SU-DHL-6 (cell line): Measurements from ENCODE around the gene RHOB.
"Not testable (repeated sequence)": the region's sequence is repeated elsewhere in the genome, so short reads cannot be mapped to it uniquely, and the experiment has no call there.

Experiments used
- H2AFZ ChIP-seq: fragments of 200-600 bp; sonication (generic); 2 replicates; pipeline ENCODE4 v1.6.1; 2014; ENCODE audit warnings: low read depth, mild to moderate bottlenecking, moderate library complexity, mixed read lengths, antibody characterized with exemption, low read length; ENCODE audit not compliant: severe bottlenecking
- H3F3A ChIP-seq: fragments of 200-600 bp; shearing (Covaris generic); 2 replicates; pipeline ENCODE4 v1.6.0; 2016; ENCODE audit warnings: antibody characterized with exemption, mild to moderate bottlenecking; ENCODE audit not compliant: insufficient read depth
- H3K27ac ChIP-seq: fragments of 200-600 bp; sonication (generic); 2 replicates; pipeline ENCODE4 v1.5.1; 2016; ENCODE audit warnings: low read depth, mild to moderate bottlenecking, low read length, moderate library complexity, mixed read lengths
- H3K27me3 ChIP-seq: fragments of 200-600 bp; sonication (generic), shearing (Covaris generic); 2 replicates; pipeline ENCODE4 v1.6.0; 2014; ENCODE audit warnings: mild to moderate bottlenecking, low read length
- H3K36me3 ChIP-seq: fragments of 200-600 bp; sonication (generic); 2 replicates; pipeline ENCODE4 v1.6.1; 2014; ENCODE audit warnings: mild to moderate bottlenecking, low read length, mixed read lengths
- H3K4me2 ChIP-seq: fragments of 300-600, 200-600 bp; shearing (Covaris generic), sonication (generic); 2 replicates; pipeline ENCODE4 v1.6.0; 2014; ENCODE audit warnings: low read length, low read depth, mild to moderate bottlenecking; ENCODE audit not compliant: poor library complexity, severe bottlenecking
- H3K4me3 ChIP-seq: fragments of 200-600 bp; sonication (generic); 2 replicates; pipeline ENCODE4 v1.5.1; 2014; ENCODE audit warnings: antibody characterized with exemption, low read length, mild to moderate bottlenecking, mixed read lengths; ENCODE audit not compliant: insufficient read depth, poor library complexity, severe bottlenecking
- H3K79me2 ChIP-seq: fragments of 200-600 bp; sonication (generic); 2 replicates; pipeline ENCODE4 v1.6.1; 2014; ENCODE audit warnings: mild to moderate bottlenecking, low read length, moderate library complexity; ENCODE audit not compliant: insufficient read depth
- H3K9ac ChIP-seq: fragments of 200-600 bp; sonication (generic); 2 replicates; pipeline ENCODE4 v1.7.0; 2014; ENCODE audit warnings: mild to moderate bottlenecking, low read length
- H3K9me2 ChIP-seq: fragments of 200-600 bp; sonication (generic); replicated peaks from 2 replicates; pipeline ENCODE4 v1.6.1; 2014; ENCODE audit warnings: low read length; ENCODE audit not compliant: insufficient read depth
- H3K9me3 ChIP-seq: fragments of 200-600 bp; sonication (generic); 2 replicates; pipeline ENCODE4 v1.6.1; 2014; ENCODE audit warnings: low read length, mixed read lengths; ENCODE audit not compliant: insufficient read depth
- H4K20me1 ChIP-seq: fragments of 200-600 bp; sonication (generic); 2 replicates; pipeline ENCODE4 v1.6.1; 2014; ENCODE audit warnings: low read depth, mild to moderate bottlenecking, antibody characterized with exemption, low read length, moderate library complexity, mixed read lengths
- CTCF ChIP-seq: fragments of 200-600 bp; sonication (generic); IDR thresholded peaks from one replicate; pipeline ENCODE4 v1.5.1; 2017; ENCODE audit warnings: antibody characterized with exemption, mild to moderate bottlenecking, low read length, moderate library complexity; ENCODE audit not compliant: insufficient read depth, poor library complexity, severe bottlenecking
- EZH2phosphoT487 ChIP-seq: fragments of 200-600 bp; sonication (generic), shearing (Covaris generic); conservative IDR thresholded peaks from 2 replicates; pipeline ENCODE4 v1.6.1; 2018; ENCODE audit warnings: mild to moderate bottlenecking, antibody characterized with exemption, low read length, moderate library complexity, mixed read lengths

Gene RHOB

GRCh38 chr2:20456116-20456571, 9.3 kb downstream of the RHOB start:
- H3K27me3 ChIP-seq = no peaks in the 10 kb centered on the region
- no peaks in the 10 kb centered on the region for H4K20me1 ChIP-seq
- no peak overlapping the region for H2AFZ ChIP-seq
- no peak overlapping the region for H3K4me2 ChIP-seq
- H3F3A ChIP-seq = no peaks in the 10 kb centered on the region
- no peaks in the 10 kb centered on the region for H3K36me3 ChIP-seq
- no peak overlapping the region for H3K4me3 ChIP-seq
- no peak overlapping the region for H3K9ac ChIP-seq
- no peak overlapping the region for H3K27ac ChIP-seq
- H3K79me2 ChIP-seq = no peaks in the 10 kb centered on the region
- no peaks in the 10 kb centered on the region for H3K9me2 ChIP-seq
- no peak for TF ChIP-seq EZH2phosphoT487
- no peak for TF ChIP-seq CTCF
- no peaks in the 10 kb centered on the region for H3K9me3 ChIP-seq

- Histone ChIP-seq H3K79me2 (no peaks in the 10 kb centered on the region), H3K9ac (no peak overlapping the region), H3K36me3 (no peaks in the 10 kb centered on the region), H3K4me3 (no peak overlapping the region), H4K20me1 (no peaks in the 10 kb centered on the region), H3K9me3 (no peaks in the 10 kb centered on the region), H3K9me2 (no peaks in the 10 kb centered on the region), H2AFZ (no peak overlapping the region), H3K27ac (no peak overlapping the region), H3F3A (no peaks in the 10 kb centered on the region), H3K27me3 (no peaks in the 10 kb centered on the region), H3K4me2 (no peak overlapping the region)
- no peak for TF ChIP-seq EZH2phosphoT487
- no peak for TF ChIP-seq CTCF
Measured at GRCh38 chr2:20456636-20457426, 10.0 kb downstream of the RHOB start.

- Histone ChIP-seq H2AFZ (no peak overlapping the region), H3K27me3 (no peaks in the 10 kb centered on the region), H3K4me2 (no peak overlapping the region), H3K9me3 (no peaks in the 10 kb centered on the region), H3K4me3 (no peak overlapping the region), H3K36me3 (no peaks in the 10 kb centered on the region), H3K9me2 (no peaks in the 10 kb centered on the region), H3K79me2 (no peaks in the 10 kb centered on the region), H3K9ac (no peak overlapping the region), H3F3A (no peaks in the 10 kb centered on the region), H4K20me1 (no peaks in the 10 kb centered on the region), H3K27ac (no peak overlapping the region)
- TF ChIP-seq EZH2phosphoT487 (no peak), CTCF (no peak)
Measured at GRCh38 chr2:20457661-20458630, 11.1 kb downstream of the RHOB start.

- H3K27me3 ChIP-seq, H3K27ac ChIP-seq, H3K9me3 ChIP-seq, H3K4me3 ChIP-seq, H3F3A ChIP-seq, H3K79me2 ChIP-seq, H3K9ac ChIP-seq, H2AFZ ChIP-seq, H3K36me3 ChIP-seq, H3K4me2 ChIP-seq, H4K20me1 ChIP-seq, H3K9me2 ChIP-seq: not testable (repeated sequence)
Measured at GRCh38 chr2:20458737-20459484, 12.0 kb downstream of the RHOB start.
